ENCODE measurements around the gene ZBTB45. TPM values are rescaled to one million over a fixed set of nuclear protein-coding genes. Genes with fewer than 3 reads are reported as not detected.
A peak's percentile ranks its signal among the peaks of the same experiment; 100 is the strongest.

Gene ZBTB45
- total and polyA plus RNA-seq, 12 donors, result 7.1 to 13.3 (median 9.3) TPM

GRCh38 chr19:58538257-58539168 lies 18.9 kb upstream of the ZBTB45 start:
- peak; percentile 53 to 54 for DNase-seq
- TF ChIP-seq CTCF (IDR thresholded peaks at IDR 0.05), result no peak
- H3K36me3 ChIP-seq, result no peaks in the 10 kb centered on the region
- peaks cover 3 to 17% (median 13%) of the 10 kb centered on the region in 9 donors for H3K4me1 ChIP-seq
- WGBS, 2 donors, result 1 to 3% methylated on average over 52 to 55 of the region's 55 CpGs
- H3K27ac ChIP-seq, result peak overlapping the region in 9 of 10 donors; percentile 1 to 67 (median 45)
- intact Hi-C loops (cut with DNase I), result no loop called here
- H3K4me3 ChIP-seq, result peak overlapping the region; percentile 14 to 53 (median 38)
- peak; percentile 79 to 93 (median 90) for ATAC-seq
- peaks cover 0 to 22% (median 16%) of the 10 kb centered on the region in 7 donors for H3K27me3 ChIP-seq
- H3K9me3 ChIP-seq, result no peaks in the 10 kb centered on the region

GRCh38 chr19:58536852-58537798 lies 17.5 kb upstream of the ZBTB45 start:
- 88 to 90% methylated on average over 8 of the region's 8 CpGs for WGBS, 2 donors

GRCh38 chr19:58535857-58536256 lies 16.2 kb upstream of the ZBTB45 start:
- H3K4me1 ChIP-seq, result peaks cover 0 to 11% (median 8%) of the 10 kb centered on the region in 9 donors
- WGBS, 2 donors, result 92 to 97% methylated on average over 3 of the region's 3 CpGs
- TF ChIP-seq CTCF (IDR thresholded peaks at IDR 0.05), result no peak
- H3K27ac ChIP-seq, result no peak overlapping the region
- no peak for DNase-seq
- H3K27me3 ChIP-seq, result peaks cover 0 to 22% (median 17%) of the 10 kb centered on the region in 7 donors
- H3K4me3 ChIP-seq, result no peak overlapping the region
- intact Hi-C loops (cut with DNase I), result no loop called here
- no peaks in the 10 kb centered on the region for H3K9me3 ChIP-seq
- no peaks in the 10 kb centered on the region for H3K36me3 ChIP-seq
- ATAC-seq, result no peak

More at GRCh38 chr19:58536852-58537798, 17.5 kb upstream of the ZBTB45 start:
- TF ChIP-seq CTCF (IDR thresholded peaks at IDR 0.05), result no peak
- ATAC-seq (peak in 2 of 8 donors; percentile 24 to 57), DNase-seq (no peak)
- Histone ChIP-seq H3K4me3 (no peak overlapping the region), H3K27me3 (peaks cover 0 to 22% (median 17%) of the 10 kb centered on the region in 7 donors), H3K4me1 (peaks cover 0 to 11% (median 8%) of the 10 kb centered on the region in 9 donors), H3K27ac (no peak overlapping the region), H3K36me3 (no peaks in the 10 kb centered on the region), H3K9me3 (no peaks in the 10 kb centered on the region)
- intact Hi-C loops (cut with DNase I), result no loop called here

Data from heart right ventricle (tissue), 16 donors.